Measurements from ENCODE around the gene TMEM220.

Gene TMEM220

GRCh38 chr17:10775058-10775457 is 45.2 kb upstream of the TMEM220 start:
- no peak for TF ChIP-seq CTCF (IDR thresholded peaks at IDR 0.05; ENCODE audit: insufficient read depth, missing control alignments)
- no peak for FAIRE-seq
- DNase-seq (ENCODE audit: insufficient read length, low spot score) = no peak

- TF ChIP-seq CTCF (IDR thresholded peaks at IDR 0.05; ENCODE audit: insufficient read depth, missing control alignments) = no peak
- FAIRE-seq (no peak), DNase-seq (ENCODE audit: insufficient read length, low spot score) (no peak)
Observed at GRCh38 chr17:10773391-10773790, 43.6 kb upstream of the TMEM220 start.

- no peak for FAIRE-seq
- no peak for DNase-seq (ENCODE audit: insufficient read length, low spot score)
- peak; percentile 45 for TF ChIP-seq CTCF (IDR thresholded peaks at IDR 0.05; ENCODE audit: insufficient read depth, missing control alignments)
Observed at GRCh38 chr17:10772425-10773380, 42.9 kb upstream of the TMEM220 start.

- no peak for DNase-seq (ENCODE audit: insufficient read length, low spot score)
- TF ChIP-seq CTCF (IDR thresholded peaks at IDR 0.05; ENCODE audit: insufficient read depth, missing control alignments) = no peak
- no peak for FAIRE-seq
Observed at GRCh38 chr17:10771148-10771547, 41.3 kb upstream of the TMEM220 start.

GRCh38 chr17:10769840-10770239 is 40.0 kb upstream of the TMEM220 start:
- DNase-seq (ENCODE audit: insufficient read length, low spot score) (no peak), FAIRE-seq (no peak)
- no peak for TF ChIP-seq CTCF (IDR thresholded peaks at IDR 0.05; ENCODE audit: insufficient read depth, missing control alignments)

GRCh38 chr17:10768750-10769251 is 39.0 kb upstream of the TMEM220 start:
- TF ChIP-seq CTCF (IDR thresholded peaks at IDR 0.05; ENCODE audit: insufficient read depth, missing control alignments) = no peak
- FAIRE-seq (no peak), DNase-seq (ENCODE audit: insufficient read length, low spot score) (no peak)

GRCh38 chr17:10767232-10767631 is 37.4 kb upstream of the TMEM220 start:
- DNase-seq (ENCODE audit: insufficient read length, low spot score) (no peak), FAIRE-seq (no peak)
- no peak for TF ChIP-seq CTCF (IDR thresholded peaks at IDR 0.05; ENCODE audit: insufficient read depth, missing control alignments)
